ENCODE measurements around the gene PAM16.

- TF ChIP-seq CTCF (IDR thresholded peaks at IDR 0.05) (no peak), POLR2A (IDR thresholded peaks at IDR 0.05) (no peak), POLR2AphosphoS5 (IDR thresholded peaks at IDR 0.05) (no peak), EP300 (IDR thresholded peaks at IDR 0.05) (no peak)
These were observed 18.4 kb downstream of the PAM16 start for GRCh38 chr16:4332623-4333307.
